Body of pancreas (tissue), 4 donors: ENCODE data around the gene CATSPERZ.

Experiments
- POLR2A ChIP-seq, 3 donors: fragments of 450-650 bp; IDR thresholded peaks; one replicate each; pipeline ENCODE4 v1.6.1; 2016; ENCODE audit warnings: antibody characterized with exemption in 3 of 3, mild to moderate bottlenecking in 2 of 3
- TF ChIP-seq, protein P1 (sequence below), 7 experiments: fragments of 450-650 bp in 4 of 7; fragments of 200-600 bp in 3 of 7; sonication (generic) in 3 of 7; IDR thresholded peaks; one replicate each; pipeline ENCODE4 v1.5.1; 2016 to 2019; ENCODE audit warnings: antibody characterized with exemption in 7 of 7

DNA sequence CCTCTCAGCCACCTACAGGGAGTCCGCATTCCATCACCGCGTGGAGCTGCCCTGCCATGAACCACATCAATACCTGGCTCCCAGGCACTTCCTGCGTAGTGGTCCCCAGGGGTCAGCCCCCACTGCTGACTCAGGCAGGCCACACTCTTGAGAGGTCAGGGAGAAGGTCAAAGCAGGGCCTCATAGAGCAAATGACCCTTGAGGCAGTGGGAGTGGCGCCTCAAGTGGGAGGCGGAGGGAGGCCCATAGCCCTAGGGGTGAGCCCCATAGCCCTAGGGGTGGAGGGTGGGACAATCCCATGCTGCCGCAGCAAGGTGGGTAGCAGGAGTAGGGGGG is 22.7 kb downstream of the CATSPERZ start:
- TF ChIP-seq POLR2A (IDR thresholded peaks at IDR 0.05) = no peak
- TF ChIP-seq, protein P1, sequence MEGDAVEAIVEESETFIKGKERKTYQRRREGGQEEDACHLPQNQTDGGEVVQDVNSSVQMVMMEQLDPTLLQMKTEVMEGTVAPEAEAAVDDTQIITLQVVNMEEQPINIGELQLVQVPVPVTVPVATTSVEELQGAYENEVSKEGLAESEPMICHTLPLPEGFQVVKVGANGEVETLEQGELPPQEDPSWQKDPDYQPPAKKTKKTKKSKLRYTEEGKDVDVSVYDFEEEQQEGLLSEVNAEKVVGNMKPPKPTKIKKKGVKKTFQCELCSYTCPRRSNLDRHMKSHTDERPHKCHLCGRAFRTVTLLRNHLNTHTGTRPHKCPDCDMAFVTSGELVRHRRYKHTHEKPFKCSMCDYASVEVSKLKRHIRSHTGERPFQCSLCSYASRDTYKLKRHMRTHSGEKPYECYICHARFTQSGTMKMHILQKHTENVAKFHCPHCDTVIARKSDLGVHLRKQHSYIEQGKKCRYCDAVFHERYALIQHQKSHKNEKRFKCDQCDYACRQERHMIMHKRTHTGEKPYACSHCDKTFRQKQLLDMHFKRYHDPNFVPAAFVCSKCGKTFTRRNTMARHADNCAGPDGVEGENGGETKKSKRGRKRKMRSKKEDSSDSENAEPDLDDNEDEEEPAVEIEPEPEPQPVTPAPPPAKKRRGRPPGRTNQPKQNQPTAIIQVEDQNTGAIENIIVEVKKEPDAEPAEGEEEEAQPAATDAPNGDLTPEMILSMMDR (IDR thresholded peaks at IDR 0.05) = no peak
